ENCODE data around the gene MIPOL1. TPM values are rescaled to one million over a fixed set of nuclear protein-coding genes. Genes with fewer than 3 reads are reported as not detected.

Gene MIPOL1
- total and polyA plus RNA-seq, 2 donors (not counting 3 experiments of a cell fraction or from before 2014, with no cell fraction given): 3.4 to 33.5 TPM

DNA sequence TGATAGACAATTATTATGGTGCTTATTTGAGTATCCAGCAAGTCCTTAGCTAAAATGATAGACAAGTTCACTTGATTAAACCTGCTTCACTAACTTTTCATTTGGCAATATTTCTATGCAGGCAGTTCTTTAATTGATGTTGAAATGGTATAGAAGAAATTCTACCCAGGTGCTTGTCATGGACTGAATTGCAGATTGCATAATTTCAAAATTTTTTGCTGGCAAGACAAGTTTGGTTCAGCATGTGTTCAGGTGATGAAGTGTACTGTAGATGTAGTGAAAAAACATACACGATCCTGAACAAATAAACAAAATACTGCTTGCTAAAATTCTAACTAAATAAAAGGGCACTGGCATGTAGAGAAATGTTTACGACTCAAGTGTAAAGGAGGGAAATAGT lies 208.4 kb downstream of the MIPOL1 start:
- dilution Hi-C loops (cut with MboI; ENCODE audit: extremely low pct_ligation_motif_present, low sequenced_read_pairs): no loop called here
- intact Hi-C loops (cut with micrococcal nuclease): no loop called here
- CTCF ChIA-PET: no interaction called here
- Histone ChIP-seq H4K20me1 (replicated peaks; ENCODE audit: control insufficient read depth, extremely low read depth, insufficient read depth, low read length) (no peaks in the 10 kb centered on the region), H3K4me2 (ENCODE audit: insufficient read depth, low read length) (no peak overlapping the region), H3K9ac (replicated peaks; ENCODE audit: extremely low read depth, insufficient read depth, low read length) (no peak overlapping the region), H2AFZ (ENCODE audit: low read depth, low read length) (no peak overlapping the region), H3K27me3 (ENCODE audit: control insufficient read depth in 2 of 2, insufficient read depth in 2 of 2, low read length in 2 of 2) (no peaks in the 10 kb centered on the region), H3K79me2 (ENCODE audit: control insufficient read depth, insufficient read depth, low read length) (no peaks in the 10 kb centered on the region), H3K4me1 (ENCODE audit: control insufficient read depth, extremely low read depth, insufficient read depth, low read length) (no peaks in the 10 kb centered on the region), H3K36me3 (ENCODE audit: control insufficient read depth in 2 of 2, extremely low read depth in 1 of 2, insufficient read depth in 2 of 2, low read length in 2 of 2) (no peaks in the 10 kb centered on the region), H3K9me1 (replicated peaks; ENCODE audit: control insufficient read depth, extremely low read depth, insufficient read depth, low read length) (no peaks in the 10 kb centered on the region), H3K9me3 (replicated peaks; ENCODE audit: control insufficient read depth, insufficient read depth, low read length) (no peaks in the 10 kb centered on the region), H3K27ac (ENCODE audit: insufficient read depth, low read depth, low read length) (no peak overlapping the region), H3K4me3 (replicated peaks in 1 of 3; ENCODE audit: insufficient read depth in 1 of 3, low read depth in 1 of 3, low read length in 3 of 3) (no peak overlapping the region)
- POLR2A ChIA-PET: interaction anchor here (0.5 kb wide), 1 partner anchor 114 kb away, joined by 7 read pairs; no protein-coding TSS in a partner anchor
- no peak for FAIRE-seq
- no peak for DNase-seq (ENCODE audit: low read depth, low spot score)
- TF ChIP-seq EZH2 (IDR thresholded peaks at IDR 0.05; ENCODE audit: borderline replicate concordance, low read depth, low read length, severe bottlenecking) (no peak), MYC (IDR thresholded peaks at IDR 0.05; ENCODE audit: low read depth, low read length) (no peak), JUN (IDR thresholded peaks at IDR 0.05; ENCODE audit: borderline replicate concordance, insufficient read depth, insufficient read length, low read depth) (no peak), GATA2 (IDR thresholded peaks at IDR 0.05; ENCODE audit: insufficient read depth, insufficient read length, low read depth, low read length) (no peak), FOS (IDR thresholded peaks at IDR 0.05; ENCODE audit: borderline replicate concordance, insufficient read depth, low read length) (no peak), POLR2AphosphoS5 (IDR thresholded peaks at IDR 0.05; ENCODE audit: insufficient read depth, low read depth, low read length) (no peak), POLR2A (IDR thresholded peaks at IDR 0.05; ENCODE audit: low read depth, low read length) (no peak)
- TF ChIP-seq, protein P1, sequence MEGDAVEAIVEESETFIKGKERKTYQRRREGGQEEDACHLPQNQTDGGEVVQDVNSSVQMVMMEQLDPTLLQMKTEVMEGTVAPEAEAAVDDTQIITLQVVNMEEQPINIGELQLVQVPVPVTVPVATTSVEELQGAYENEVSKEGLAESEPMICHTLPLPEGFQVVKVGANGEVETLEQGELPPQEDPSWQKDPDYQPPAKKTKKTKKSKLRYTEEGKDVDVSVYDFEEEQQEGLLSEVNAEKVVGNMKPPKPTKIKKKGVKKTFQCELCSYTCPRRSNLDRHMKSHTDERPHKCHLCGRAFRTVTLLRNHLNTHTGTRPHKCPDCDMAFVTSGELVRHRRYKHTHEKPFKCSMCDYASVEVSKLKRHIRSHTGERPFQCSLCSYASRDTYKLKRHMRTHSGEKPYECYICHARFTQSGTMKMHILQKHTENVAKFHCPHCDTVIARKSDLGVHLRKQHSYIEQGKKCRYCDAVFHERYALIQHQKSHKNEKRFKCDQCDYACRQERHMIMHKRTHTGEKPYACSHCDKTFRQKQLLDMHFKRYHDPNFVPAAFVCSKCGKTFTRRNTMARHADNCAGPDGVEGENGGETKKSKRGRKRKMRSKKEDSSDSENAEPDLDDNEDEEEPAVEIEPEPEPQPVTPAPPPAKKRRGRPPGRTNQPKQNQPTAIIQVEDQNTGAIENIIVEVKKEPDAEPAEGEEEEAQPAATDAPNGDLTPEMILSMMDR (IDR thresholded peaks at IDR 0.05; ENCODE audit: extremely low read depth in 1 of 2, insufficient read depth in 1 of 2, low read depth in 1 of 2, low read length in 2 of 2): no peak
- TF ChIP-seq, protein P2, sequence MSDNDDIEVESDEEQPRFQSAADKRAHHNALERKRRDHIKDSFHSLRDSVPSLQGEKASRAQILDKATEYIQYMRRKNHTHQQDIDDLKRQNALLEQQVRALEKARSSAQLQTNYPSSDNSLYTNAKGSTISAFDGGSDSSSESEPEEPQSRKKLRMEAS (IDR thresholded peaks at IDR 0.05; ENCODE audit: insufficient read depth, insufficient read length): no peak
- BruUV-seq (replicated peaks): no TSS peak
